C4-2B (cell line): ENCODE measurements around the gene AGT.

Experiments
- H3K27ac ChIP-seq: fragments of 450-650 bp; 2 replicates; pipeline ENCODE4 v1.5.1; 2017
- CTCF ChIP-seq: fragments of 450-650 bp; conservative IDR thresholded peaks from 2 replicates; pipeline ENCODE4 v1.5.1; 2017; ENCODE audit warnings: mild to moderate bottlenecking
- ZFX ChIP-seq: fragments of 450-650 bp; IDR thresholded peaks from 2 replicates; pipeline ENCODE4 v1.6.1; 2017

AGT gene

GRCh38 chr1:230693777-230694176, 20.1 kb downstream of the AGT start:
- H3K27ac ChIP-seq = no peak overlapping the region
- TF ChIP-seq CTCF = no peak
- no peak for TF ChIP-seq ZFX

- TF ChIP-seq CTCF (no peak), ZFX (no peak)
These were observed 20.7 kb downstream of the AGT start for GRCh38 chr1:230693221-230693620.

GRCh38 chr1:230691615-230692014, 22.3 kb downstream of the AGT start:
- no peak overlapping the region for H3K27ac ChIP-seq
- TF ChIP-seq ZFX = no peak
- no peak for TF ChIP-seq CTCF

More at GRCh38 chr1:230693221-230693620, 20.7 kb downstream of the AGT start:
- no peak overlapping the region for H3K27ac ChIP-seq

GRCh38 chr1:230690101-230690500, 23.8 kb downstream of the AGT start:
- TF ChIP-seq ZFX (no peak), CTCF (no peak)
- H3K27ac ChIP-seq = no peak overlapping the region

GRCh38 chr1:230686747-230687146, 27.2 kb downstream of the AGT start:
- TF ChIP-seq ZFX = no peak
- no peak for TF ChIP-seq CTCF
- no peak overlapping the region for H3K27ac ChIP-seq

- TF ChIP-seq CTCF = no peak
- no peak overlapping the region for H3K27ac ChIP-seq
These were observed 28.9 kb downstream of the AGT start for GRCh38 chr1:230684998-230685397.

GRCh38 chr1:230684146-230684545, 29.8 kb downstream of the AGT start:
- no peak for TF ChIP-seq ZFX
- TF ChIP-seq CTCF = no peak
- H3K27ac ChIP-seq = no peak overlapping the region
